Measurements from ENCODE around the gene PRKCH.

PRKCH gene

DNA sequence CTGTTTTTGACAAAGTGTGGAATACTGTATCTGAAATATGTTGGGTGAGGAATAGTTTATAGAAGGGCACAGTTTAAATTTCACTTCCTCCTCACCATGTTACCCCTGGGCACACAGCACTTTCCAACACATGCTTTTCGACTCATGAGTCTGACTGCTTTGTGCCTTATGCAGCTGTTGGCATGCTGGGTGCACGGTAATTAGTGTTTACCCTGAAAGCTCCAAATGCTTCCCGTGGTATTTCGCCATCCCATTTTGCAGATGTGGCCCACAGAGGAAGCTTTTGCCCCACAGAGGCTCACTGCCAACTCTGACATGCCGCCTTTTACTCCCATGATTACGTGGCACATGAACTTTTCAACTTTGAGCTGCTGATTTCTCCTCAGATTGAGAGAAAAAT is 168.6 kb downstream of the PRKCH start:
- H3K9me3 Mint-ChIP-seq, result no peaks in the 10 kb centered on the region
- H3K4me1 Mint-ChIP-seq, result no peaks in the 10 kb centered on the region
- H3K36me3 Mint-ChIP-seq (ENCODE audit: low read depth), result no peaks in the 10 kb centered on the region
- H3K27me3 Mint-ChIP-seq (ENCODE audit: low read depth, poor library complexity), result no peaks in the 10 kb centered on the region
- DNase-seq, result no peak
- no peak overlapping the region for H3K4me3 Mint-ChIP-seq
- TF ChIP-seq, protein P1, sequence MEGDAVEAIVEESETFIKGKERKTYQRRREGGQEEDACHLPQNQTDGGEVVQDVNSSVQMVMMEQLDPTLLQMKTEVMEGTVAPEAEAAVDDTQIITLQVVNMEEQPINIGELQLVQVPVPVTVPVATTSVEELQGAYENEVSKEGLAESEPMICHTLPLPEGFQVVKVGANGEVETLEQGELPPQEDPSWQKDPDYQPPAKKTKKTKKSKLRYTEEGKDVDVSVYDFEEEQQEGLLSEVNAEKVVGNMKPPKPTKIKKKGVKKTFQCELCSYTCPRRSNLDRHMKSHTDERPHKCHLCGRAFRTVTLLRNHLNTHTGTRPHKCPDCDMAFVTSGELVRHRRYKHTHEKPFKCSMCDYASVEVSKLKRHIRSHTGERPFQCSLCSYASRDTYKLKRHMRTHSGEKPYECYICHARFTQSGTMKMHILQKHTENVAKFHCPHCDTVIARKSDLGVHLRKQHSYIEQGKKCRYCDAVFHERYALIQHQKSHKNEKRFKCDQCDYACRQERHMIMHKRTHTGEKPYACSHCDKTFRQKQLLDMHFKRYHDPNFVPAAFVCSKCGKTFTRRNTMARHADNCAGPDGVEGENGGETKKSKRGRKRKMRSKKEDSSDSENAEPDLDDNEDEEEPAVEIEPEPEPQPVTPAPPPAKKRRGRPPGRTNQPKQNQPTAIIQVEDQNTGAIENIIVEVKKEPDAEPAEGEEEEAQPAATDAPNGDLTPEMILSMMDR (IDR thresholded peaks at IDR 0.05), result no peak
- no peak overlapping the region for H3K27ac Mint-ChIP-seq

DNA sequence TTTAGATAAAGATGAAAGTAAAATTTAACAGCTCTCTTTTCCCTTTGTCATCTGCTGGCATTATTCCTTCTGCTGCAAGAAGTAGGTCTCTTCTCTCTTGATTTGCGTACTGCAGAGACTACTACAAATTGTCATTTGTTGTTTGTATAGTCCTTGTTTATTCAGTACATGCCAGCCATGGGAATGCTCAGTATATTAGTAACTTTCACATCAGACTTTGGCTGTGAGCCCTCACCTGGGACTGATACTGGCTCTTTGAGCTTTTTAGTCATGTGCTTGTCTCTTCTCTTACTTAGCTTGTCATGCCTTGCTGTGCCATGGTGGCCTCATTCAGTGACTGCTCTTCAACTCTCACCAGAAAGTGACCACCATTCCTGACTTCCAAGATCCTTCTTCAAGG is 169.8 kb downstream of the PRKCH start:
- H3K4me1 Mint-ChIP-seq, result no peaks in the 10 kb centered on the region
- no peaks in the 10 kb centered on the region for H3K36me3 Mint-ChIP-seq (ENCODE audit: low read depth)
- TF ChIP-seq, protein P1 (IDR thresholded peaks at IDR 0.05), result no peak
- no peaks in the 10 kb centered on the region for H3K27me3 Mint-ChIP-seq (ENCODE audit: low read depth, poor library complexity)
- no peak for DNase-seq
- no peaks in the 10 kb centered on the region for H3K9me3 Mint-ChIP-seq
- H3K4me3 Mint-ChIP-seq, result no peak overlapping the region
- no peak overlapping the region for H3K27ac Mint-ChIP-seq

DNA sequence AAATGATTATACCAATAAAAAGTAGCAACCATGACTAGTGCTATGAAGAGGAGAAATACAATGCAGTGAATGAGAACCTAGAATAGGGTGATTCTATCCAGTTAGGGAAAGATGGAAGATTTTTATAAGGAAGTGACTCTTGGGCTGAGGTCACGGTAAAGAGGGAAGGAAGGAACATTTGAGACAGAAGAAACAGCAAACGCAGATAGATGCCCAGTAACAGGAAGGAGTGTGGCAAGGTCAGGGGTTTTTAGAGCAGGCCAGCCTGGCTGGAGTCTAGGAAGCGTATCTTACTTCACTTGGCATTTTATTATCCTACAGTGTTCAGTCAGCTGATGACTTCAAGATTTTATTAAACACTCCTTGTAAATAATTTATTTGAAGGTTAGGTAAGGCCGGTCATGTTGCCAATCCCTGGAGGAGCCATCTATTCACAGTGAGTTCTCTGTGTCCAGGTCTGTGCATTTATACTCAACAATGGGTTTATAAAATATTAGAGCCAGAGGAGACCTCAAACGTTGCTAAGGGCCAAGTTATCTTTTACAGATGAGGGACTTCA is 170.6 kb downstream of the PRKCH start:
- Mint-ChIP-seq H3K27ac (no peak overlapping the region), H3K4me3 (no peak overlapping the region), H3K27me3 (ENCODE audit: low read depth, poor library complexity) (peaks cover 3% of the 10 kb centered on the region), H3K4me1 (no peaks in the 10 kb centered on the region), H3K36me3 (ENCODE audit: low read depth) (no peaks in the 10 kb centered on the region), H3K9me3 (no peaks in the 10 kb centered on the region)
- no peak for DNase-seq
- TF ChIP-seq, protein P1 (IDR thresholded peaks at IDR 0.05), result no peak

DNA sequence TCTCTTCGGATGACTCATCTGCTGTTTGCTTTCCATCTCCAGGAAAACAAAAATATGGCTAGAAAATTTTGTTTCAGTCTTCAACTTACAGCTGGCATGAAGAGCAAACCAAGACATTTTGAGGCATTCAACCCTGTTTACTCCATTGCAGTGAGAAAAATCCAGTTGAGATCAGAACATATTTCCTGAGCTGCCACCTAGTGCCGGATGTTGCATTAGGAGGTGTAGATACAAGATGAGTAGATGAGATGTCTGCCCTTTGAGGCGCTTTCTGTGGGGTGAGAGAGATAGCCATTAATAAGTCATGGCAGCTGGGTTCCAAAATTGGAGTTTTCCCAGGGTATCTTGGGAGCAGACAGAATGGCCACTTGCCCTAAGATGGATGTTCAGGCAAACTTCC is 171.1 kb downstream of the PRKCH start:
- H3K9me3 Mint-ChIP-seq, result no peaks in the 10 kb centered on the region
- TF ChIP-seq, protein P1 (IDR thresholded peaks at IDR 0.05), result no peak
- H3K27me3 Mint-ChIP-seq (ENCODE audit: low read depth, poor library complexity), result peaks cover 8% of the 10 kb centered on the region
- no peaks in the 10 kb centered on the region for H3K4me1 Mint-ChIP-seq
- no peak overlapping the region for H3K27ac Mint-ChIP-seq
- DNase-seq, result no peak
- H3K36me3 Mint-ChIP-seq (ENCODE audit: low read depth), result no peaks in the 10 kb centered on the region
- H3K4me3 Mint-ChIP-seq, result no peak overlapping the region

DNA sequence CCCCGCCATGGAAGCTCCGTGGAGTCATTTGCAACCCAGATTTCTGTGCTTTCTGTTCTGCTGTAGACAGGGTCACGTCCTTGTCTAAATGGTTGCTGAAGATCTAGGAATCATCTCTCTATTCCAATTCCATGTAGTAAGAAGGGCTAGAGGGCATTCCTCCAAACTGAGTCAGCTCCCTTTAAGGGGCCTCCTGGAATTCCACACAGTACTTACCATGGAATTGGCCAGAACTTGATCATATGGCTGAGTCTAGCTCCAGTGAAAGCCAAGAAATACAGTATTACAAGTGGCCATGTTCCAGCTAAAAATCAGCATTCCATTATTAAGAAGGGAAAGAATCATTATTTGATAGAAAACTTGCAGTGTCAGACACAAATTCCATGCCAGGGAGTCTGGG is 171.9 kb downstream of the PRKCH start:
- no peak for DNase-seq
- no peak overlapping the region for H3K4me3 Mint-ChIP-seq
- H3K4me1 Mint-ChIP-seq, result no peaks in the 10 kb centered on the region
- TF ChIP-seq, protein P1 (IDR thresholded peaks at IDR 0.05), result no peak
- peaks cover 8% of the 10 kb centered on the region for H3K27me3 Mint-ChIP-seq (ENCODE audit: low read depth, poor library complexity)
- no peaks in the 10 kb centered on the region for H3K9me3 Mint-ChIP-seq
- H3K36me3 Mint-ChIP-seq (ENCODE audit: low read depth), result no peaks in the 10 kb centered on the region
- H3K27ac Mint-ChIP-seq, result no peak overlapping the region

DNA sequence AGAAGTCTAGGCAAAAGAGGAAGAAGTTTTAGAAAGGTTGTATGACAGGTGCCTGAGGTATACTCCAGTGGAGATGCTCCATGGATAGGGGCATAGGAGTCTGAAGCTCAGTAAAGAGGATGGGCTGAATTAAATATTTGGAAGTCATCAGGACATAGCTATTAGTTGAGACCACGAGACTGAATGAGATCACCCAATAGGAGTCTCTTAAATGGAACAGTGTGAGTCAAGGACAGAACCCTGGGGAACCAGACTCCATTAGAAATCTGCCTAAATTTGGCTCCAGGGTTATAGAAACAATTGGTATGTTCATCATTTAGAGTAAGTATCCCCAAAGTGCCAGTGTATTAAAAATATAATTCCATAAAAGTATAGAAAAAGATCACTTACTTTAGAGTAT is 172.6 kb downstream of the PRKCH start:
- no peaks in the 10 kb centered on the region for H3K9me3 Mint-ChIP-seq
- TF ChIP-seq, protein P1 (IDR thresholded peaks at IDR 0.05), result no peak
- H3K36me3 Mint-ChIP-seq (ENCODE audit: low read depth), result no peaks in the 10 kb centered on the region
- H3K4me1 Mint-ChIP-seq, result no peaks in the 10 kb centered on the region
- peaks cover 8% of the 10 kb centered on the region for H3K27me3 Mint-ChIP-seq (ENCODE audit: low read depth, poor library complexity)
- no peak overlapping the region for H3K4me3 Mint-ChIP-seq
- DNase-seq, result no peak
- H3K27ac Mint-ChIP-seq, result no peak overlapping the region

Measured in nephron progenitor cell (in vitro differentiated cells).